Esophagus (tissue), 2 donors: Measurements from ENCODE around the gene MMP3. TPM values are rescaled to one million over a fixed set of nuclear protein-coding genes. Genes with fewer than 3 reads are reported as not detected.

Experiments
- H3K27ac ChIP-seq, 2 donors: one replicate each; pipeline ENCODE4 v1.5.1; 2013; ENCODE audit warnings: low read depth in 2 of 2, mild to moderate bottlenecking in 2 of 2, inconsistent platforms in 1 of 2, low read length in 1 of 2, moderate library complexity in 1 of 2
- H3K27me3 ChIP-seq, 2 donors: one replicate each; pipeline ENCODE4 v1.6.1; 2013; ENCODE audit warnings: low read length in 2 of 2, control low read depth in 1 of 2, mild to moderate bottlenecking in 1 of 2; ENCODE audit not compliant: insufficient read depth in 2 of 2, control insufficient read depth in 1 of 2
- H3K36me3 ChIP-seq, 2 donors: one replicate each; pipeline ENCODE4 v1.6.1; 2013; ENCODE audit warnings: low read length in 1 of 2; ENCODE audit not compliant: control insufficient read depth in 2 of 2, insufficient read depth in 2 of 2
- H3K4me1 ChIP-seq, 2 donors: one replicate each; pipeline ENCODE4 v1.6.1; 2013; ENCODE audit warnings: low read length in 1 of 2; ENCODE audit not compliant: control insufficient read depth in 2 of 2, insufficient read depth in 2 of 2
- H3K4me3 ChIP-seq, 2 donors: one replicate each; pipeline ENCODE4 v1.5.1; 2013; ENCODE audit warnings: low read length in 2 of 2, mild to moderate bottlenecking in 2 of 2, low read depth in 1 of 2, moderate library complexity in 1 of 2
- H3K9me3 ChIP-seq, 2 donors: one replicate each; pipeline ENCODE4 v1.6.1; 2013; ENCODE audit warnings: mild to moderate bottlenecking in 2 of 2, low read depth in 1 of 2, low read length in 1 of 2, moderate library complexity in 1 of 2; ENCODE audit not compliant: control insufficient read depth in 2 of 2, insufficient read depth in 1 of 2
- WGBS, 2 donors: extraction: QIAGEN DNeasy Blood & Tissue Kit; methylation state at CpG; one replicate each; pipeline ENCODE4 v1.1.7; 2013; 5-methylcytosine and 5-hydroxymethylcytosine counted together
- polyA plus RNA-seq, 2 donors: library from polyadenylated mRNA; stranded (reverse); fragments of 200-250 nt; gene quantifications; one replicate each; pipeline ENCODE4 v1.2.3, GENCODE V29; 2013
- donor health status: healthy with polysubstance abuse.
- donor health status: Bipolar disorder and iron deficiency.

Gene MMP3
- polyA plus RNA-seq, 2 donors, result 0.01 to 0.24 TPM

DNA sequence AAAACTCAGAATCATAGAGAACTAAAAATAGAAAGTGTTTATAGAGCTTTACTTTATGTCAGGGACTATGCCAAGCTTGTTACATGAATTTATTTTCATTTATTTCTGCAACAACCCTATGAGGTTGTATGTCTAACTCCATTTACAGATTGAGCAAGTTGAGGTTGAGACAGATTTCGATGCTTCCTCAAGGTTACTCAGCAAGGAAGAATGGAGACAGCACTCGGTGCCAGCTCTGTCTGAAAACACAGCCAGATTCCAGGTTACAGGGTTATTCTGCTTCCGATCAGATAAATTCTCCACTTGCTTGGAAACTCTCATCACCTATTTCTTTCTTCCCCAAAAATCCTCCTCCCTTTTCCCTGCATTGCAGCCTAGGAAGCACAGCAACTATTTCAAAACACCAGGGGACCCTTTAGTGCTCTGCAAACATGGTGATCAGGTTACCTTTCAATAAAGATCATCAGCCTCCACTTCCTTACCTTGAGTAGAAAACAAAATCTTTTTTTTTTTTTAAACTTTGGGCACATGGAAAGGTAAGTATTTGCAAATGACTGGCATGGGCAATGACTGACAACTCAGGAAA lies 7.0 kb downstream of the MMP3 start:
- Histone ChIP-seq H3K36me3 (no peaks in the 10 kb centered on the region), H3K27me3 (peaks cover 0 to 2% of the 10 kb centered on the region in 2 donors), H3K4me3 (no peak overlapping the region), H3K27ac (no peak overlapping the region), H3K9me3 (no peaks in the 10 kb centered on the region), H3K4me1 (no peaks in the 10 kb centered on the region)
- 50 to 55% methylated on average over 3 of the region's 3 CpGs for WGBS, 2 donors

DNA sequence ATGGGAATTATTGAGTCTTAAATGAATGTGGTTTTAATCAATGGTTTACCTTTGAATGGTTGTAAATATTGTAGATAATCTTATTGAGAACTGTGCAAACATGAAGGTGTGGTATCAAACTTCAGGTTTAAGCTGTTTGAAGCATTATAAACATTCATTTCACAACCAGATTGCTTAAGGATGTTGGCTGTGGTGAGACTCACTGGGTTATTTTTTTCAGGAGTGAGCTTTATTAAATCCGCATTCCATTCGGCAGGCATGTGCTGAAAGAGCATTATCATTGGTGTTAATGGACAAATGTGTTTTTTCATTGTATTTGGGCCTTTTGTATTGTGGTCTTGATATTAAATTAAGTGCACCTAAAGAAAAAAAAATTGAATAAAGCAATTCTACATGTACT lies 9.7 kb downstream of the MMP3 start:
- Histone ChIP-seq H3K27me3 (no peaks in the 10 kb centered on the region), H3K9me3 (no peaks in the 10 kb centered on the region), H3K4me1 (no peaks in the 10 kb centered on the region), H3K27ac (no peak overlapping the region), H3K4me3 (no peak overlapping the region), H3K36me3 (no peaks in the 10 kb centered on the region)
- 90 to 91% methylated on average over 2 of the region's 2 CpGs for WGBS, 2 donors

DNA sequence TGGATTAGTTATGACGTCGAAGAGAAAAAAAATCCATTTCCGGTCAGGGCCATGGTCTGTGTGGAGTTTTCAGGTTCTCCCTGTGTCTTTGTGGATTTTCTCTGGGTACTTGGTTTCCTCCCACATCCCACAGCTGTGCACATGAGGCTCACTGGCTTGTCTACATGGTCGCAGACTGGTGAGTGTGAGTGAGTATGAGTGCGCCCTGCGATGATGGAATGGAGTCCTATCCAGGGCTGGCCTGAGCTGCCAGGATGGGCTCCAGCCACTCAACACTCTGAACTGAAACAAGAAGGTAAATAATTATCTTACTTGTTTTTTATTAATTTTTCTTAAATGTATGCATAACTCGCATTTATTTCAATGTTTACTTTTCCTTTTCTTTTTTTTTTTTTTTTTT lies 10.8 kb downstream of the MMP3 start:
- 87 to 94% methylated on average over 7 of the region's 7 CpGs for WGBS, 2 donors
- H3K27ac ChIP-seq, result no peak overlapping the region
- H3K4me1 ChIP-seq, result no peaks in the 10 kb centered on the region
- no peak overlapping the region for H3K4me3 ChIP-seq
- H3K36me3 ChIP-seq, result no peaks in the 10 kb centered on the region
- H3K9me3 ChIP-seq, result no peaks in the 10 kb centered on the region
- no peaks in the 10 kb centered on the region for H3K27me3 ChIP-seq

DNA sequence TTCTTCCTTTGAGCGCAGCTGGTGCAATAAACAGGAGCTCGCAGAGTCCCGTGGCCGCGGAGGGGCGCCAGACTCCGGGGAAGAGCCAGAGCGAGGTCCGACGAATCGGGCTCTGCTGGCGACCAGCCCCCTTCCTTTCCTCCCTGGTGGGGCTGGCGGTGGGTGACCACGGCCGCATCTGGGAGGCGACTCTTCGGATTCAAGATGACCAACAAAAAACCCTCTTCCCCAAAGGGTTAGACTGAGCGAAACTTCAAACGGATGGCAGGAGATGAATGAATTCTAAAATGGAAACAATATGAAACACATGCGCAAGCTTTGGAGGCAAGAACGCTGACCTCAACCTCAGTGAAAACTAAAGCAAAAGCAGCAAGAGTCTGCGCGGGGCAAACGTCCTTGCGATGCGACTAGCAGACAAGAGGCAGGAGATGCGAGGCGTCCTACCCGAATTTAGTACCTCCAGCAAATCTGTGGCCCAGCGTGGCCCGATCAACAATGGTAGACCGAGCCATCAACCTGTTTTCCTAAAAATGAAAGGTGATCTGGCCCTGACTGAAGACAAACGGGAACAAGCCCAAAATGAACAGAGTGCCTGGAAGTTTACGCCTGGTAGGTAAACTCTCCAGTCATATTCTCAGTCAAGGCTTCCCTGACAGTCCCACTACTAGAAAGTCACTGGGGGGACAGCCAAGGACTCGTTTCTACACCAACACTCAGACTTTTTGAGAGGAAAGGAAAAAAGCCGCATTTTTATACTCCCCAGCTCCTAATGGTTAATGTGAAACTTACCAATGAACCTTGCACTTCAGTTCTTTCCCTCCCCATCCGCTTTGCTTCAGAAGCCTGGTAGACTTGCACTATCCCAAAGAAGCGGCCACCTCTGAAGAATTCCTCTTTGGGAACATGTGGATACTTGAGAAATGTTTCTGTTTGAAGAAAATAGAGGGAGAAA lies 11.6 kb downstream of the MMP3 start:
- Histone ChIP-seq H3K27me3 (no peaks in the 10 kb centered on the region), H3K27ac (no peak overlapping the region)

DNA sequence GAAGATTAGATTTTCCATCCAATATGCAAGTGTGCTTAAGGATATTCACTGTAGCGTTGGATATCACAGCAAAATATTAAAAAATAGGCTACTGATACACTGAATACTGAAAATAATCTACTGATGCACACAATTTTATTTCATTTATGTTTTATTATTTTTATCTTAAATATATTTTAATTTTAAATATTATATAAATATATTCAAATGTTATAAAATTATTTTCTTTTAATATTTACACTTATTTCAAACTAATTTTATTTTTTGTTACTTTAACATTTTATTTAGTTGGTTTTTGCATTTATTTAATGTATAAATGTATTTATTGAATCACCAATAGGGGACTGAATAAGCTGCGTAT lies 12.3 kb downstream of the MMP3 start:
- Histone ChIP-seq H3K36me3 (no peaks in the 10 kb centered on the region), H3K27me3 (no peaks in the 10 kb centered on the region), H3K4me3 (no peak overlapping the region), H3K9me3 (no peaks in the 10 kb centered on the region), H3K27ac (no peak overlapping the region), H3K4me1 (no peaks in the 10 kb centered on the region)
- WGBS, 2 donors, result 64 to 72% methylated on average over 2 of the region's 2 CpGs

More for the DNA sequence above, 11.6 kb downstream of the MMP3 start:
- Histone ChIP-seq H3K4me1 (no peaks in the 10 kb centered on the region), H3K36me3 (no peaks in the 10 kb centered on the region), H3K9me3 (no peaks in the 10 kb centered on the region), H3K4me3 (no peak overlapping the region)
- WGBS, 2 donors, result 48 to 58% methylated on average over 38 of the region's 38 CpGs

DNA sequence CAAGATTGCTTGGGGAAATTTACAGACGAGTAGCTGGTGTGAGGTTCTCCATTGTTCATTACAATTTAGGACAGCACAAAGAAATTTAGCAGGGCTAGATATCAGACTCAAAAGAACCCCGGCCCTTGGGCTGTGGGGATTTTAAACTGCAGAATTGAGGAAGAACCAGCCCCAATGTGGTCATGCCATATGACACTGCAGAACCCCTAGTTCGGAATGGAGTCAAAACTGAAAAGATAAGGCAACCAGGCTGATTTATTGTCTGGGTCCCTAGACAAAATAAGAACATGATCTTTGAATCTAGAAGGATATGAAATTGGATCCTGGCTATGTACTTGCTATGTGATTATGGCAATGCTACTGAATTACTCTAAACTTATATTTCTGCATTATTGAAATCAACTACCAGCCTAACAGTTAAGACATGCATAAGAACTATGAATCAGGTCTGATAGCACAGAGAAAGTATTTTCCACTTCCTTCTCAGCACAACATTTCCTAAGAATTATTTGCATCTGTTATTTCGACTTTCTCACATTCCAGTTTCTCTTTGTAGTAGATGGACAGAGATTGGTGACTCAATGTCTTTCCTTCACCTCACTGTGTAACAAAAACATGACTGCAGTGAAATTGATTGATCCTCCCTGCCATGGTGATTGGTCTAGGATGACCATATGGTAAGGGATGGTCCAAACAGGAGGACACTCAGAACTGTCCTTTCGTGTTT lies 13.2 kb downstream of the MMP3 start:
- no peaks in the 10 kb centered on the region for H3K4me1 ChIP-seq
- no peaks in the 10 kb centered on the region for H3K27me3 ChIP-seq
- no peak overlapping the region for H3K4me3 ChIP-seq
- no peaks in the 10 kb centered on the region for H3K9me3 ChIP-seq
- H3K36me3 ChIP-seq, result no peaks in the 10 kb centered on the region
- 59 to 60% methylated on average over 5 of the region's 5 CpGs for WGBS, 2 donors
- no peak overlapping the region for H3K27ac ChIP-seq

DNA sequence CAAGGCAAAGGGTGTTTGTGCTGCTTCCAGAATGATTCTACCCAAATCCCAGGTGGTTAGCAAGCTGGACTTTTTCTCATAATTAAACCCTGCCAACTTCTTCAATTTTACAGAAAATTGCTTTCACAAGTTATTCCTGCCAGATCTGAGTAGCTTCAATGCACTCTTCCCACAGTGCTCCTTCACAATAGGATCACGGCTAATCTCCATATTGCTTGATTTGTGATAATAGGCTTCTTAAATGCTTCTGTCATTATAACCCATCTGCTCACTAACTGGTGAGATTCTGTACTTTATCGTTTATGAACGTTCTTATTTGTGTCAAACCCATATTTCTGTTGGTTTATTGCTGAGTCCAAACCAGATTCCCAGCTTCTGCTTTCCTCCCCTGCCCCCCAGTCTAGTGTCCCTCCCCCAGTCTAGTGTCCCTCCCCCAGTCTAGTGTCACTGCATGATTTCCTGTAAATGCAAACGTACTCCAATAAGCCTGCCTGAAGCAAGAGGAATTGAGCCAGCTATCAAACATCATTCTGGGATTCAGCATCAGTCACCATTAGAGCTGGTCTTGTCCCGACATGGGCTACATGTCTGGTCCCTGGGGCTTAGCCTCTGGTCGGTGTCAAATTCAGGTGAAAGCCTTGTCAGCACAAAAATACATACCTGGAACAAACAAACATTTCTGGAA lies 14.0 kb downstream of the MMP3 start:
- no peak overlapping the region for H3K4me3 ChIP-seq
- no peaks in the 10 kb centered on the region for H3K27me3 ChIP-seq
- H3K36me3 ChIP-seq, result no peaks in the 10 kb centered on the region
- WGBS, 2 donors, result 43 to 54% methylated on average over 6 of the region's 6 CpGs
- no peaks in the 10 kb centered on the region for H3K9me3 ChIP-seq
- no peaks in the 10 kb centered on the region for H3K4me1 ChIP-seq
- H3K27ac ChIP-seq, result no peak overlapping the region

DNA sequence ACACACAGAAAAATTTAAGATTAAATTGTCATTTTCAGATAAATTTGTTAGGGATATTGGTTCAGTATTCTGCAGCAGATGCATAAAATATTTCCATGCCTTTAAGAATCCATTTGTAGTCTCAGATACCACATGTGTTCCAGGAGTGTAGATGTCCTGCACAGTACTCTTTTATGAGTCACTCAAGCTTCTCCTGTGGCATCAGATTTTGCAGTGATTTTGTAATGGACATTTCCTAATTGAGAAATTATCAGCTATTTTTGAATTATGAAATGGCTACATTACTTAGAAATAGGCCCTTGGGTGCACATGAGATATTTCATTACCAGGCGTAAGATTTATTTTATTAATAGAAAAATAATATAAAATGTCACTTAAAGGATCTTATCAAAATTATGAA lies 18.9 kb downstream of the MMP3 start:
- WGBS, 2 donors, result 100% methylated on average over 1 of the region's 1 CpG
- no peaks in the 10 kb centered on the region for H3K9me3 ChIP-seq
- no peaks in the 10 kb centered on the region for H3K27me3 ChIP-seq
- H3K4me1 ChIP-seq, result no peaks in the 10 kb centered on the region
- no peak overlapping the region for H3K27ac ChIP-seq
- H3K4me3 ChIP-seq, result no peak overlapping the region
- no peaks in the 10 kb centered on the region for H3K36me3 ChIP-seq

DNA sequence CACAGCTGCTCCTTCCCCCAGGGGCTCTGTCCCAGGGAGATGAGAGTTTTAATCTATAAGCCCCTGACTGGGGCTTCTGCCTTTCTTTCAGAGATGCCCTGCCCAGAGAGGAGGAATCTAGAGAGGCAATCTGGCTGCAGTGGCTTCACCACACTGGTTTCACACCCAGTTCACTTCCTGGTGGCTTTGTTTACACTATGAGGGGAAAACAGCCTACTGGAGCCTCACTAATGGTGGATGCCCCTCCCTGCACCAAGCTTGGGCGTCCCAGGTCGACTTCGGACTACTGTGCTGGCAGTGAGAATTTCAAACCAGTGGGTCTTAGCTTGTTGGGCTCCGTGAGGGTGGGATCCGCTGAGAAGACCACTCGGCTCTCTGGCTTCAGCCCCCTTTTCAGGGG lies 23.9 kb downstream of the MMP3 start:
- 71 to 72% methylated on average over 6 of the region's 6 CpGs for WGBS, 2 donors
- no peaks in the 10 kb centered on the region for H3K27me3 ChIP-seq
- no peaks in the 10 kb centered on the region for H3K9me3 ChIP-seq
- H3K36me3 ChIP-seq, result no peaks in the 10 kb centered on the region
- no peaks in the 10 kb centered on the region for H3K4me1 ChIP-seq
- H3K4me3 ChIP-seq, result no peak overlapping the region
- no peak overlapping the region for H3K27ac ChIP-seq
